Uterus (tissue), 2 donors: Measurements from ENCODE around the gene BTBD3.

Experiments
- CTCF ChIP-seq, 4 experiments: fragments of 200-600 bp in 2 of 4; fragments of 450-650 bp in 2 of 4; sonication (generic) in 2 of 4; IDR thresholded peaks; one replicate each; pipeline ENCODE4 v1.5.1; 2016 to 2019; ENCODE audit warnings: antibody characterized with exemption in 4 of 4, mild to moderate bottlenecking in 2 of 4, moderate library complexity in 1 of 4
- POLR2A ChIP-seq, 2 donors: fragments of 450-650 bp; IDR thresholded peaks; one replicate each; pipeline ENCODE4 v1.6.1; 2016; ENCODE audit warnings: antibody characterized with exemption in 2 of 2, mild to moderate bottlenecking in 1 of 2, moderate library complexity in 1 of 2

- no peak for TF ChIP-seq CTCF (IDR thresholded peaks at IDR 0.05)
- TF ChIP-seq POLR2A (IDR thresholded peaks at IDR 0.05), result no peak
Measured at GRCh38 chr20:11924923-11925322, 7.2 kb downstream of the BTBD3 start.
